Stimulated activated CD8-positive, alpha-beta memory T cell treated with anti-CD3 and anti-CD28 coated beads, Interleukin-4, amount 100 ng/mL, for 4 hours (primary cell): Measurements from ENCODE around the gene PLG.
"Not testable (repeated sequence)": the region's sequence is repeated elsewhere in the genome, so short reads cannot be mapped to it uniquely, and the experiment has no call there.

Experiments used
- DNase-seq, 2 donors: peaks; one replicate each; pipeline ENCODE4 v3.0.0-alpha.2; 2020; ENCODE audit warnings: low read depth in 2 of 2, low spot score in 1 of 2

The PLG gene

DNA sequence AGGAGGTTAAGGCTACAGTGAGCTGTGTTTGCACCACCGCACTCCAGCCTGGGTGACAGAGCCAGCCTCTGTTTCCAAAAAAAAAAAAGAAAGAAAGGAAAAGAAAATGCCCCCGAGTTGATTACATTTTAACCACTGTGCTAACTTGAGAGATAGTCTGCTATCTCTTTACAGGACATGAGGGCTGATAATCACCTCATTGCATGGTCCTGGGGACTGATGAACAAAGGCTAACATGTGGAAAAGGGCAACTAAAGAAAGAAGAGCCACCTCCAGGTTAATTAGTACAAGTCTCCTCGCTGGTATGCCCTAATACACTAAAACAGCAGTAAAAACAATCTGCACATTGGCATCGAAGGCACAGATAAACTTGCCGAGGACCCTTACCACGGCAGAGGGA, 4.2 kb upstream of the PLG start:
- no peak for DNase-seq

- DNase-seq, result not testable (repeated sequence)
These were observed 2.6 kb downstream of the PLG start for GRCh38 chr6:160704688-160705087.

- DNase-seq, result not testable (repeated sequence)
These were observed 6.9 kb downstream of the PLG start for GRCh38 chr6:160708993-160709392.

- no peak for DNase-seq
These were observed 12.8 kb downstream of the PLG start for GRCh38 chr6:160714731-160715316.

- DNase-seq, result no peak
These were observed 28.9 kb downstream of the PLG start for GRCh38 chr6:160730911-160731310.

GRCh38 chr6:160733050-160733646, 31.1 kb downstream of the PLG start:
- no peak for DNase-seq

DNA sequence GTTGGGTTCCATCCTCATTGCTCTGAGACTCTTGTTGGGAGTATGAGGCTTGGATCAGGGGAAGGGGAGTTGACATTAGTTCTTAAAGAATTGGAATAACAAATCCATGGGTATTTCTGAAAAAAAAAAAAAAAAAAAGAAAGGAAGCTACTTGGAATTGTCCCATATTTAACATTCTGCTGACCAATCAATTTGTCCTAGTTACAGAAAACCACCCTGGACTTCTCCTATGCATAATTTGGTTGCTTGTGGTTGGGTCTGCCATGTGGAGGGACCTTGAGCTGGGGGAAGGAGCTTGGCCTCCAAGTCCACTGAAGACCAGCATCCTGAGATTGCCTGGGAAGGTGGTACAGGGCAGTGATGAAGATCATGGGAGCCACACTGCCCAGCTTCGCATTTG, 32.6 kb downstream of the PLG start:
- DNase-seq, result no peak

GRCh38 chr6:160735523-160735922, 33.5 kb downstream of the PLG start:
- no peak for DNase-seq

- no peak for DNase-seq
These were observed 35.9 kb downstream of the PLG start for GRCh38 chr6:160737934-160738333.

DNA sequence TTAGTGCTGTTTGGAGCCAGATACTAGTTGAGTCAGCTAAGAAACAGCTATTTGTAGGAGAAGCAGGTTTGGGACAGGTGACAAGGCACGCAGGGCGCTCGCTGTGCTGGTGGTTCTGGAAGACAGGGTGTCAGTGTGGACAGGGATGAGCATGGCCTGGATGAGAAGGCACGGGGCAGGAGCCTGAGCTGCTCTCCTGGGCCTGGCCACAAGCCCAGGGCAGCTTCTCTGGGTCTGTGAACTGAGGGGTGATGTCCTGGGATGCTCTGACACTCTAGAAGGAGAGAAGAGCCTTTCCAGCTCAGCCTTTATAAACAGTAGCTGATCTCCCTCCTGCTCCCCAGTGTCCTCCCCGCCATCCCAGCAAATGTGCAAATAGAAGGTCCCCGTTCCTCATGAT, 37.9 kb downstream of the PLG start:
- DNase-seq, result no peak

- not testable (repeated sequence) for DNase-seq
These were observed 39.0 kb downstream of the PLG start for GRCh38 chr6:160741012-160741411.

DNA sequence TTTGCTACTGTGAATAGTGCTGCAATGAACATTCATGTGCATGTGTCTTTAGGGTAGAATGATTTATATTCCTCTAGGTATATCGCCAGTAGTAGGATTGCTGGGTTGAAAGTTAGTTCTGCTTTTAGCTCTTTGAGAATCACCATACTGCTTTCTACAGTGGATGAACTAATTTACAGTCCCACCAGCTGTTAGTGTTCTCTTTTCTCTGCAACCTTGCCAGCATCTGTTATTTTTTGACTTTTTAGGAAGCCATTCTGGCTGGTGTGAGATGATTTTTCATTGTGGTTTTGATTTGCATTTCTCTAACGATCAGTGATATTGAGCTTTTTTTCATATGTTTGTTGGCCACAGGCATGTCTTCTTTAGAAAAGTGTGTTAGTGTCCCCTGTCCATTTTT, 40.0 kb downstream of the PLG start:
- DNase-seq, result no peak

DNA sequence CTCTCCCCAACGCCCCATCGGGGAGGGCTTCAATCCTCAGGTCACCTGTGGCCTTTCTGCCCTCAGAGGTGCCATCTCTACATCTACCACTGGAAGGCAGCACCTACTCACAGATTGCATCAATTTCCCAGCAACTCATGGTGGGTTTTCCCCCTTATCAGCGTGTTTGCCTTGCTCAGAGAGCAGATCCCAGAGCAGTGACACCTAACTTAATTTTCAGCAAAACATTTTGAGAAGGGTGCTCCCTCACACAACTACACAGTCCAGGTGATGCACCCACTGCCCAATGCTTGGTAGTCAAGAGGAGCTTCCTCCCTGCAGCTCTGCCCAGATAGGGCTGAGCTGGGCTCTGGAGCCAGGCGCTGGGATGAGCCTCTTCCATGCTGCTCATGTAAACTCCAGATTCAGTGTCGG, 48.2 kb downstream of the PLG start:
- DNase-seq, result no peak

DNA sequence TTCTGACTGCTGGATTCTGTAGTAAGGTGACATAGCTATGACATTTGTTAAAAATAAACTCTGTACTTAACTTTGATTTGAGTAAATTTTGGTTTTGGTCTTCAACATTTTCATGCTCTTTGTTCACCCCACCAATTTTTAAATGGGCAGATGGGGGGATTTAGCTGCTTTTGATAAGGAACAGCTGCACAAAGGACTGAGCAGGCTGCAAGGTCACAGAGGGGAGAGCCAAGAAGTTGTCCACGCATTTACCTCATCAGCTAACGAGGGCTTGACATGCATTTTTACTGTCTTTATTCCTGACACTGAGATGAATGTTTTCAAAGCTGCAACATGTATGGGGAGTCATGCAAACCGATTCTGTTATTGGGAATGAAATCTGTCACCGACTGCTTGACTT, 51.2 kb downstream of the PLG start:
- DNase-seq, result not testable (repeated sequence)

- DNase-seq, result no peak
These were observed 53.1 kb downstream of the PLG start for GRCh38 chr6:160755165-160755564.

DNA sequence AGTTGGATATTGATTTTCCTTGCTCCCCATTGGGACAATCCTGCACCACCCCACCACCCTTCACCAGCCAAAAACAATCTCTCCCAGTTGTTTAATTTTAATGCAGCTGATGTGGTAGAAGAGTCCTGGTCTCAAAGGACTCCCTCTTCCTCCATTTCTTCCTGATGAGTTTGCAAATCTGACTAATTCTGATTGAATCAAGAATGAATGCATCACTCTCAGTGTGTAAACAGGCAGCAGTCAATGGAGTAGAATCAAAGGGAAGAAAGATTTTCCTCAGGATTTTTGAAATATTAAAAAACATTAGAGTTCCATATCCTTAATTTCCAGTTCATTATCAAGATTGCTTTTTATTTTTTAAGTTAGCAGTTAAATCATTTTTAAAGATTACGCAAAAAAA, 54.0 kb downstream of the PLG start:
- DNase-seq, result no peak

DNA sequence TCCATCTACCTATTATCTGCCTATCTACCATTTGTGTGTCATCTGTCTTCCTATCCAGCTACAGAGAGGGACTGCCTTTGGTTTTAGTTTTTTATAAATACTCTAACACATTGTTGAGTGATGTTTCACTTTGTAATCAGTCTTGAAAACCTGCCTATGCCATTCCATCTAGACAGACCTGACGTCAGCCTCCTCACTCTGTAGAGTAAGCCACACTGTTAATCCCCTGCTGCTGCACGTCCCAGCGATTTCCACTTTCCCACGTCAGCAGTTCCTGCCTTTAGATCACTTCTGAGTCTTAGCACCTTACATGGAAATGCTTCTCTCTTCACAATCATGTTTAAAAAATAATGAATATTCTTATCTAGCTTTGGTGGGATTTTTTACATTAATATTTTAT, 54.8 kb downstream of the PLG start:
- no peak for DNase-seq

DNA sequence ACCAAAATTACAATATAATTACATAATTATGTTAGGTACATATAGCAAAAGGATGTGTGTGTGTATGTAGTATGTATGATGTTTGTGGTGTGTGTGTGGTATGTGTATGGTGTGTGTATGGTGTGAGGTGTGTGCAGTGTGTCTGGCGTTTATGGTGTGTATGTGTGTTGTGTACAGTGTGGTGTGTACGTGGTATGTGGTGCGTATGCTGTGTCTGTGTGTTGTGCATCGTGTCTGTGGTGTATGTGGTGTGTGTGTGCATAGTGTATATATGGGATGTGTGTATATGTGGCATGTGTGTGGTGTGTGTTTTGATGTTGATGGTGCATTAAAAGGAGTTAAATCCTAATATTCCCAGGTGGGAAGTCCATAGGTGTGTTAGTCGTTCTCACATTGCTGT, 62.8 kb downstream of the PLG start:
- no peak for DNase-seq

DNA sequence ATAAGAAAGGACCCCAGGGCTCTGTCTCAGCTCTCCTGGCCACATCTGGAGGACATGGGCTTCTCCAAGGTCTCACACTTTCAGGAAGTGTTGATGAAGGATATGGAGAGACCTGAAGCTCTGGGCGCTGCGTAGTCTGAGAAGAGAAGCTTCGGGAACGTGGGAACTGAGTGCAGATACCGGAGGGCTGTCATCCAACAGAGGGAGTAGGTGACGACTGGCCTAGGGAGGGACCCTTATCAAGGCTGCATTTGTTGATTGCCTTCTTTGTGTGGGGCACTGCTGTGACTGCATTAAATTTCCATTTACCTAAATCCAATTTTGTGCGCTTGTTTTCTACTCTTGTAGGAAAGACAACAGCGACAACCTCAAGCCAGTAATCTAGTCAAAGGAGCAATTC, 63.4 kb downstream of the PLG start:
- DNase-seq, result no peak

- DNase-seq, result no peak
These were observed 64.6 kb downstream of the PLG start for GRCh38 chr6:160766657-160766988.

GRCh38 chr6:160766989-160767646, 65.1 kb downstream of the PLG start:
- peak in 1 of 2 donors; percentile 3 for DNase-seq

DNA sequence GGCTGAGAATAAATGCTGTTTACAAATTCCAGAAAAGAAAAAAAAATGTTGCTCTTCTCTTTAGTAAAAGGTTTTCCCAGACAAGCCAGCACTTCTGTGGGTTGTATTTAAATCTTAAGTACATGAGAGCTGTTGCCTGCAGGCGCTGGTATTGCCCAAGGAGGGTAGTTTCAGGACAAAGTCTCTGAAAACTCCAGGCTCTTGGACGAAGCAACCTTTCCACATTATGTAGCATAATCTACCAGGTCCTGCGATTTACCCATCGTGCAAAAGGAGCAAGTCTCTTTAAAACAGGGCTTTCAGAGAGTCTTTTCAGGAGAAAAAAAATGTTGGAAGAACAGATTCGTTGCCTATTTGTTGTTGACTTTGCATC, 65.6 kb downstream of the PLG start:
- DNase-seq, result no peak

- no peak for DNase-seq
These were observed 66.1 kb downstream of the PLG start for GRCh38 chr6:160768101-160768500.
